HCT116 (cell line): Measurements from ENCODE around the gene DNAH9. TPM values are rescaled to one million over a fixed set of nuclear protein-coding genes. Genes with fewer than 3 reads are reported as not detected.

ENCODE experiments used
- ATAC-seq: fragments of 200-7000 bp; cut with Tn5 transposase; 2 replicates; pipeline ENCODE4 v1.9.1; 2020; ENCODE audit warnings: mild to moderate bottlenecking, moderate library complexity
- BruUV-seq: library from RNA; stranded (reverse); fragments of 400-500 nt; replicated peaks from 2 replicates; lab custom pipeline; 2021; lab: Mats Ljungman, UMichigan
- CTCF ChIA-PET: fragments of 300-600 bp; sonication (Branson Sonifier 250); formaldehyde crosslinking; loops from one replicate; lab custom pipeline; 2021; ENCODE audit warnings: antibody characterized with exemption; lab: Charles Lee
- POLR2A ChIA-PET: fragments of 300-600, 350-600 bp; sonication (Branson Sonifier 250); formaldehyde crosslinking; loops from one replicate; lab custom pipeline; 2021; ENCODE audit warnings: antibody characterized with exemption; lab: Charles Lee
- RAD21 ChIA-PET, 2 experiments: fragments of 300-600 bp; sonication (Branson Sonifier 250); formaldehyde crosslinking; loops; one replicate each; lab custom pipeline; 2023; ENCODE audit warnings: low total read pairs in 2 of 2; ENCODE audit not compliant: uncharacterized antibody in 2 of 2, unreplicated experiment in 2 of 2, low non-redundant PET in 1 of 2; lab: Charles Lee
- DNase-seq: peaks from one replicate; pipeline ENCODE4 v3.0.0-alpha.2; 2010; ENCODE audit warnings: low read depth, low spot score
- H2AFZ ChIP-seq: fragments of 200-600 bp; shearing (Covaris generic), sonication (generic); 2 replicates; pipeline ENCODE4 v1.6.1; 2017; ENCODE audit warnings: low read depth, mixed run types, mixed read lengths, antibody characterized with exemption, low read length; ENCODE audit not compliant: poor library complexity, severe bottlenecking
- H3K27ac ChIP-seq: 2 replicates; pipeline ENCODE4 v1.5.1; 2012; ENCODE audit warnings: low read depth, low read length
- H3K27me3 ChIP-seq: fragments of 200-600 bp; sonication (generic); 2 replicates; pipeline ENCODE4 v1.6.1; 2016; ENCODE audit warnings: mixed run types, low read length, mixed read lengths; ENCODE audit not compliant: insufficient read depth
- H3K36me3 ChIP-seq, 2 experiments: fragments of 200-500 bp in 1 of 2; fragments of 200-600 bp in 1 of 2; sonication (Bioruptor generic) in 1 of 2; sonication (generic) in 1 of 2; 2 replicates each; pipeline versions ENCODE4 v1.5.1 to v1.6.1; 2014 to 2016; ENCODE audit warnings: low read length in 2 of 2, inconsistent platforms in 1 of 2, mixed read lengths in 1 of 2, mixed run types in 1 of 2; ENCODE audit not compliant: insufficient read depth in 2 of 2, control insufficient read depth in 1 of 2
- H3K4me1 ChIP-seq, 2 experiments: fragments of 200-600 bp in 1 of 2; sonication (generic) in 1 of 2; 2 replicates each; pipeline versions ENCODE4 v1.5.1 to v1.6.1; 2012 to 2017; ENCODE audit warnings: low read length in 2 of 2, inconsistent platforms in 1 of 2, mild to moderate bottlenecking in 1 of 2, mixed read lengths in 1 of 2, mixed run types in 1 of 2, moderate library complexity in 1 of 2; ENCODE audit not compliant: insufficient read depth in 2 of 2, control insufficient read depth in 1 of 2
- H3K4me2 ChIP-seq: fragments of 200-600 bp; sonication (generic); 2 replicates; pipeline ENCODE4 v1.6.1; 2017; ENCODE audit warnings: mixed run types, low read length, mixed read lengths
- H3K4me3 ChIP-seq, 2 experiments: fragments of 200-600 bp in 1 of 2; sonication (generic) in 1 of 2; replicated peaks in 1 of 2; 2 replicates each; pipeline ENCODE4 v1.5.1; 2011 to 2016; ENCODE audit warnings: low read length in 2 of 2, control low read depth in 1 of 2, low read depth in 1 of 2, mild to moderate bottlenecking in 1 of 2, mixed read lengths in 1 of 2, mixed run types in 1 of 2
- H3K79me2 ChIP-seq: fragments of 200-600 bp; sonication (generic); 2 replicates; pipeline ENCODE4 v1.6.1; 2017; ENCODE audit warnings: mild to moderate bottlenecking, mixed run types, low read length, moderate library complexity, mixed read lengths; ENCODE audit not compliant: insufficient read depth
- H3K9ac ChIP-seq: fragments of 200-600 bp; sonication (generic); 2 replicates; pipeline ENCODE4 v1.6.1; 2016; ENCODE audit warnings: low read length, mixed read lengths
- H3K9me2 ChIP-seq: fragments of 200-600 bp; sonication (generic), shearing (Covaris generic); 2 replicates; pipeline ENCODE4 v1.6.1; 2017; ENCODE audit warnings: mixed run types, mild to moderate bottlenecking, moderate library complexity; ENCODE audit not compliant: insufficient read depth
- H3K9me3 ChIP-seq, 2 experiments: fragments of 200-500 bp in 1 of 2; fragments of 200-600 bp in 1 of 2; sonication (Bioruptor generic) in 1 of 2; sonication (generic) in 1 of 2; 2 replicates each; pipeline ENCODE4 v1.6.1; 2014 to 2017; ENCODE audit warnings: low read length in 2 of 2, mixed read lengths in 2 of 2, inconsistent platforms in 1 of 2, low read depth in 1 of 2, mild to moderate bottlenecking in 1 of 2, mixed run types in 1 of 2, moderate library complexity in 1 of 2; ENCODE audit not compliant: control insufficient read depth in 1 of 2, insufficient read depth in 1 of 2
- H4K20me1 ChIP-seq: fragments of 200-600 bp; sonication (generic), shearing (Covaris generic); 2 replicates; pipeline ENCODE4 v1.6.1; 2017; ENCODE audit warnings: mixed run types, mild to moderate bottlenecking, moderate library complexity; ENCODE audit not compliant: insufficient read depth
- CBX3 ChIP-seq: IDR thresholded peaks from 2 replicates; pipeline ENCODE4 v1.6.1; 2012; ENCODE audit warnings: low read depth
- CTCF ChIP-seq, 3 experiments: fragments of 200-600 bp in 1 of 3; sonication (generic) in 1 of 3; IDR thresholded peaks in 2 of 3; conservative IDR thresholded peaks in 1 of 3; 2 replicates each; pipeline ENCODE4 v1.5.1; 2012 to 2017; ENCODE audit warnings: low read depth in 2 of 3, low read length in 2 of 3, antibody characterized with exemption in 1 of 3, borderline replicate concordance in 1 of 3, control low read depth in 1 of 3, mild to moderate bottlenecking in 1 of 3, mixed read lengths in 1 of 3, mixed run types in 1 of 3, moderate library complexity in 1 of 3; ENCODE audit not compliant: insufficient read depth in 1 of 3
- EGR1 ChIP-seq: IDR thresholded peaks from 2 replicates; pipeline ENCODE4 v1.6.1; 2012; ENCODE audit warnings: low read depth
- EZH2 ChIP-seq: fragments of 200-600 bp; sonication (generic); IDR thresholded peaks from 2 replicates; pipeline ENCODE4 v1.6.1; 2017; ENCODE audit warnings: antibody characterized with exemption, mixed run types
- FOSL1 ChIP-seq: IDR thresholded peaks from 2 replicates; pipeline ENCODE4 v1.6.1; 2012; ENCODE audit warnings: low read depth
- JUND ChIP-seq: IDR thresholded peaks from 2 replicates; pipeline ENCODE4 v1.6.1; 2012
- MAX ChIP-seq: IDR thresholded peaks from 2 replicates; pipeline ENCODE4 v1.6.1; 2012
- POLR2AphosphoS5 ChIP-seq: IDR thresholded peaks from 2 replicates; pipeline ENCODE4 v1.6.1; 2011; ENCODE audit warnings: mild to moderate bottlenecking, low read depth, low read length, moderate library complexity
- RAD21 ChIP-seq: IDR thresholded peaks from 2 replicates; pipeline ENCODE4 v1.6.1; 2012; ENCODE audit warnings: low read depth, mild to moderate bottlenecking
- REST ChIP-seq: IDR thresholded peaks from 2 replicates; pipeline ENCODE4 v1.6.1; 2012; ENCODE audit warnings: low read depth
- SP1 ChIP-seq: IDR thresholded peaks from 2 replicates; pipeline ENCODE4 v1.6.1; 2012; ENCODE audit warnings: low read depth
- TCF7L2 ChIP-seq: IDR thresholded peaks from 2 replicates; pipeline ENCODE4 v1.7.0; 2011; ENCODE audit warnings: borderline replicate concordance, inconsistent platforms; ENCODE audit not compliant: insufficient read depth, insufficient read length; ENCODE audit errors: extremely low read depth
- ZFX ChIP-seq: fragments of 450-650 bp; IDR thresholded peaks from 2 replicates; pipeline ENCODE4 v1.6.1; 2017
- intact Hi-C: fragments of 100-400 bp; cut with micrococcal nuclease; formaldehyde crosslinking; loops from 2 replicates; pipeline ENCODE4 v1.10.0; 2022
- total RNA-seq: library from RNA; stranded (reverse); gene quantifications from one replicate; pipeline ENCODE4 v1.2.1, GENCODE V29; 2021; ENCODE audit not compliant: unreplicated experiment

The DNAH9 gene
- total RNA-seq, 1 experiment from 2014 or later, result not detected

GRCh38 chr17:11882716-11883115, 284.4 kb downstream of the DNAH9 start:
- Histone ChIP-seq H2AFZ (no peak overlapping the region), H3K4me3 (no peak overlapping the region), H3K79me2 (no peaks in the 10 kb centered on the region), H3K27me3 (no peaks in the 10 kb centered on the region), H3K27ac (no peak overlapping the region), H3K4me1 (no peaks in the 10 kb centered on the region), H3K9me2 (no peaks in the 10 kb centered on the region), H3K36me3 (no peaks in the 10 kb centered on the region), H4K20me1 (no peaks in the 10 kb centered on the region), H3K4me2 (no peak overlapping the region), H3K9me3 (no peaks in the 10 kb centered on the region), H3K9ac (no peak overlapping the region)
- TF ChIP-seq ZFX, result no peak
- TF ChIP-seq CTCF (IDR thresholded peaks at IDR 0.05 in 2 of 3, conservative IDR thresholded peaks at IDR 0.05 in 1 of 3; ENCODE audit: borderline replicate concordance in 1 of 3, insufficient read depth in 1 of 3, low read depth in 2 of 3, low read length in 2 of 3), result no peak
- no peak for TF ChIP-seq RAD21
- no peak for TF ChIP-seq MAX
- no peak for TF ChIP-seq JUND
- no TSS peak for BruUV-seq
- intact Hi-C loops, result loop anchor here (5.0 kb wide), 1 partner anchor 240 kb away; no protein-coding TSS in a partner anchor
- ChIA-PET POLR2A (no interaction called here), CTCF (no interaction called here), RAD21 (no interaction called here)
- DNase-seq (no peak), ATAC-seq (no peak)

GRCh38 chr17:11885051-11885450, 286.8 kb downstream of the DNAH9 start:
- BruUV-seq, result no TSS peak
- Histone ChIP-seq H3K9ac (no peak overlapping the region), H3K4me2 (no peak overlapping the region), H3K9me3 (no peaks in the 10 kb centered on the region), H3K27me3 (no peaks in the 10 kb centered on the region), H3K4me3 (no peak overlapping the region), H3K9me2 (no peaks in the 10 kb centered on the region), H3K4me1 (no peaks in the 10 kb centered on the region), H3K36me3 (no peaks in the 10 kb centered on the region), H2AFZ (no peak overlapping the region), H4K20me1 (no peaks in the 10 kb centered on the region), H3K27ac (no peak overlapping the region), H3K79me2 (no peaks in the 10 kb centered on the region)
- ChIA-PET CTCF (no interaction called here), RAD21 (no interaction called here), POLR2A (no interaction called here)
- DNase-seq (no peak), ATAC-seq (no peak)
- intact Hi-C loops, result no loop called here
- TF ChIP-seq SP1 (no peak), EZH2 (no peak), POLR2AphosphoS5 (no peak), RAD21 (no peak), FOSL1 (no peak), REST (no peak), CTCF (IDR thresholded peaks at IDR 0.05 in 2 of 3, conservative IDR thresholded peaks at IDR 0.05 in 1 of 3; ENCODE audit: borderline replicate concordance in 1 of 3, insufficient read depth in 1 of 3, low read depth in 2 of 3, low read length in 2 of 3) (no peak), CBX3 (no peak), EGR1 (no peak), TCF7L2 (no peak)
